Measurements from ENCODE around the gene SOSTDC1.
"Not testable (repeated sequence)": the region's sequence is repeated elsewhere in the genome, so short reads cannot be mapped to it uniquely, and the experiment has no call there.

The SOSTDC1 gene, protein sequence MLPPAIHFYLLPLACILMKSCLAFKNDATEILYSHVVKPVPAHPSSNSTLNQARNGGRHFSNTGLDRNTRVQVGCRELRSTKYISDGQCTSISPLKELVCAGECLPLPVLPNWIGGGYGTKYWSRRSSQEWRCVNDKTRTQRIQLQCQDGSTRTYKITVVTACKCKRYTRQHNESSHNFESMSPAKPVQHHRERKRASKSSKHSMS
- total RNA-seq, result 0 reads per million in 9 experiments

GRCh38 chr7:16465469-16466361 lies at the start of gene SOSTDC1:
Gene SOSTDC1, minus strand, starts transcription at chr7:16465738. Its CDS starts 70 bp downstream, at chr7:16465668.
- H3K27me3 Mint-ChIP-seq, result peaks cover 0 to 20% of the 10 kb centered on the region in 2 donors

GRCh38 chr7:16514729-16515128 lies 49.2 kb upstream of the SOSTDC1 start:
- DNase-seq (no peak), ATAC-seq (replicated peaks) (no peak)
- H3K9me3 Mint-ChIP-seq, result no peaks in the 10 kb centered on the region
- H3K36me3 Mint-ChIP-seq (ENCODE audit: insufficient read depth), result no peaks in the 10 kb centered on the region
- no peak overlapping the region for H3K4me3 Mint-ChIP-seq
- no peaks in the 10 kb centered on the region for H3K4me1 Mint-ChIP-seq (ENCODE audit: low read depth in 2 of 2)
- no peak overlapping the region for H3K27ac Mint-ChIP-seq
- H3K27me3 Mint-ChIP-seq, result peaks cover 5 to 11% of the 10 kb centered on the region in 2 donors

More at GRCh38 chr7:16465469-16466361, at the start of gene SOSTDC1:
- Mint-ChIP-seq H3K27ac (no peak within 1 kb of the TSS), H3K36me3 (ENCODE audit: insufficient read depth) (no peaks in the 10 kb centered on the region), H3K4me3 (no peak within 1 kb of the TSS), H3K9me3 (no peaks in the 10 kb centered on the region), H3K4me1 (ENCODE audit: low read depth in 2 of 2) (no peaks in the 10 kb centered on the region)
- no peak for DNase-seq
- ATAC-seq (replicated peaks), result no peak

GRCh38 chr7:16514271-16514670 lies 48.7 kb upstream of the SOSTDC1 start:
- DNase-seq (no peak), ATAC-seq (replicated peaks) (no peak)
- Mint-ChIP-seq H3K36me3 (ENCODE audit: insufficient read depth) (no peaks in the 10 kb centered on the region), H3K4me1 (ENCODE audit: low read depth in 2 of 2) (no peaks in the 10 kb centered on the region), H3K9me3 (no peaks in the 10 kb centered on the region), H3K4me3 (no peak overlapping the region), H3K27me3 (peaks cover 4 to 9% of the 10 kb centered on the region in 2 donors), H3K27ac (no peak overlapping the region)

GRCh38 chr7:16512097-16512496 lies 46.6 kb upstream of the SOSTDC1 start:
- no peak for ATAC-seq (replicated peaks)
- Mint-ChIP-seq H3K9me3 (no peaks in the 10 kb centered on the region), H3K4me1 (ENCODE audit: low read depth in 2 of 2) (no peaks in the 10 kb centered on the region), H3K27me3 (peaks cover 4 to 9% of the 10 kb centered on the region in 2 donors), H3K4me3 (no peak overlapping the region), H3K27ac (no peak overlapping the region), H3K36me3 (ENCODE audit: insufficient read depth) (no peaks in the 10 kb centered on the region)
- no peak for DNase-seq

- peaks cover 4 to 9% of the 10 kb centered on the region in 2 donors for H3K27me3 Mint-ChIP-seq
- ATAC-seq (replicated peaks), result no peak
- H3K36me3 Mint-ChIP-seq (ENCODE audit: insufficient read depth), result no peaks in the 10 kb centered on the region
These were observed 45.8 kb upstream of the SOSTDC1 start for GRCh38 chr7:16511314-16511713.

DNA sequence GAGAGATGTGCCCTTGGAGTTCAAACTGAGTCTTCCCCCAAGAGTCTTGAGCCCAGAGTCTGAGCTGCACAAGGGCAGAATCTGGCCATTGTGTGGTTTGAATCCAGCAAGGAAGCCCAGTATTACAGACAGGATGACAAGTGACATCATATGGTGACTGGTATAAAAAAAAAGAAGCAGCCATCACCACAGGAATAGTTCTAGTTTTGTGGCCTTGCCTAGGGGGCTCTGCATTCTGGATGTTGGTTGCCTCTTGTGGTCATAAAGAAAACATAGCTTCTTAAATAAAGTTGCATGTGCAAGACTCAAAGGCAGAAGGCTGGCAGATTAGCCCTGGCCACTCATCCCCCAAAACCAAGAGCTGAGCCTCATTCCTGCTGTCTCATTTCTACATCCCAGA lies 44.3 kb upstream of the SOSTDC1 start:
- Mint-ChIP-seq H3K27me3 (peaks cover 4 to 9% of the 10 kb centered on the region in 2 donors), H3K4me1 (ENCODE audit: low read depth in 2 of 2) (no peaks in the 10 kb centered on the region), H3K4me3 (no peak overlapping the region), H3K9me3 (no peaks in the 10 kb centered on the region), H3K36me3 (ENCODE audit: insufficient read depth) (no peaks in the 10 kb centered on the region), H3K27ac (no peak overlapping the region)
- ATAC-seq (replicated peaks) (no peak), DNase-seq (no peak)

More at GRCh38 chr7:16511314-16511713, 45.8 kb upstream of the SOSTDC1 start:
- no peak for DNase-seq
- Mint-ChIP-seq H3K4me3 (no peak overlapping the region), H3K27ac (no peak overlapping the region), H3K9me3 (no peaks in the 10 kb centered on the region), H3K4me1 (ENCODE audit: low read depth in 2 of 2) (no peaks in the 10 kb centered on the region)

GRCh38 chr7:16506422-16506821 lies 40.9 kb upstream of the SOSTDC1 start:
- H3K36me3 Mint-ChIP-seq (ENCODE audit: insufficient read depth); H3K27ac Mint-ChIP-seq; DNase-seq; ATAC-seq (replicated peaks); H3K27me3 Mint-ChIP-seq; H3K9me3 Mint-ChIP-seq; H3K4me3 Mint-ChIP-seq; H3K4me1 Mint-ChIP-seq (ENCODE audit: low read depth in 2 of 2): not testable (repeated sequence)

GRCh38 chr7:16504019-16504418 lies 38.5 kb upstream of the SOSTDC1 start:
- Mint-ChIP-seq H3K4me3 (no peak overlapping the region), H3K27me3 (peaks cover 0 to 15% of the 10 kb centered on the region in 2 donors), H3K9me3 (no peaks in the 10 kb centered on the region), H3K27ac (no peak overlapping the region), H3K4me1 (ENCODE audit: low read depth in 2 of 2) (no peaks in the 10 kb centered on the region), H3K36me3 (ENCODE audit: insufficient read depth) (no peaks in the 10 kb centered on the region)
- DNase-seq (no peak), ATAC-seq (replicated peaks) (no peak)

- Mint-ChIP-seq H3K4me3 (no peak overlapping the region), H3K4me1 (ENCODE audit: low read depth in 2 of 2) (no peaks in the 10 kb centered on the region), H3K36me3 (ENCODE audit: insufficient read depth) (no peaks in the 10 kb centered on the region), H3K27ac (no peak overlapping the region), H3K9me3 (no peaks in the 10 kb centered on the region), H3K27me3 (peaks cover 0 to 15% of the 10 kb centered on the region in 2 donors)
- DNase-seq, result no peak
- no peak for ATAC-seq (replicated peaks)
These were observed 36.8 kb upstream of the SOSTDC1 start for GRCh38 chr7:16502303-16502702.

- ATAC-seq (replicated peaks), result no peak
- no peak overlapping the region for H3K4me3 Mint-ChIP-seq
- no peak overlapping the region for H3K27ac Mint-ChIP-seq
These were observed 32.6 kb upstream of the SOSTDC1 start for GRCh38 chr7:16498122-16498521.

GRCh38 chr7:16494955-16495719 lies 29.6 kb upstream of the SOSTDC1 start:
- H3K27ac Mint-ChIP-seq, result no peak overlapping the region
- ATAC-seq (replicated peaks), result no peak
- H3K27me3 Mint-ChIP-seq, result peaks cover 0 to 5% of the 10 kb centered on the region in 2 donors

More at GRCh38 chr7:16498122-16498521, 32.6 kb upstream of the SOSTDC1 start:
- H3K4me1 Mint-ChIP-seq (ENCODE audit: low read depth in 2 of 2), result no peaks in the 10 kb centered on the region
- DNase-seq, result no peak
- H3K27me3 Mint-ChIP-seq, result peaks cover 0 to 8% of the 10 kb centered on the region in 2 donors
- no peaks in the 10 kb centered on the region for H3K36me3 Mint-ChIP-seq (ENCODE audit: insufficient read depth)
- H3K9me3 Mint-ChIP-seq, result no peaks in the 10 kb centered on the region

GRCh38 chr7:16494551-16494950 lies 29.0 kb upstream of the SOSTDC1 start:
- no peaks in the 10 kb centered on the region for H3K4me1 Mint-ChIP-seq (ENCODE audit: low read depth in 2 of 2)
- no peak overlapping the region for H3K4me3 Mint-ChIP-seq
- no peaks in the 10 kb centered on the region for H3K9me3 Mint-ChIP-seq
- peaks cover 0 to 9% of the 10 kb centered on the region in 2 donors for H3K27me3 Mint-ChIP-seq
- H3K27ac Mint-ChIP-seq, result no peak overlapping the region
- no peaks in the 10 kb centered on the region for H3K36me3 Mint-ChIP-seq (ENCODE audit: insufficient read depth)
- DNase-seq (no peak), ATAC-seq (replicated peaks) (no peak)

More at GRCh38 chr7:16494955-16495719, 29.6 kb upstream of the SOSTDC1 start:
- H3K4me1 Mint-ChIP-seq (ENCODE audit: low read depth in 2 of 2), result no peaks in the 10 kb centered on the region
- H3K36me3 Mint-ChIP-seq (ENCODE audit: insufficient read depth), result no peaks in the 10 kb centered on the region
- H3K9me3 Mint-ChIP-seq, result no peaks in the 10 kb centered on the region
- no peak for DNase-seq
- H3K4me3 Mint-ChIP-seq, result no peak overlapping the region

DNA sequence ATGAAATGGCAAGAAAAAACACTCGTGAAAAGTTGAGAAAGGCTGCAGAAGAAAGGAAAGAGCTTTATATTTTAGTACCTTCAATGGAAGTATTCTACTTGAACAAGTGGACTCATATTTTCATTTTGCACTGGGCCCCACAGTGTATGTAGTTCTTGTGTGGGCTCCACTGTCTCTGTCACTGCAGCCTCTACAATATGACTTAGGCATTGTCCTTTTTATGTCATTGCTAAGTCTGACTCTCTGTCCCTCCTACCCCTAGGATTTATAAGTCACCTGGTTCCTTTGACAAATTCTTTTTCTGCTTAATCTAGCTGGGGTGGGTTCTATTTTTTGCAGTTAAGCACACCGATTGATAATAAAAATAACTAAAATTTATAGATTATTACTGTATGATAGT lies 27.7 kb upstream of the SOSTDC1 start:
- DNase-seq, result no peak
- Mint-ChIP-seq H3K4me3 (no peak overlapping the region), H3K36me3 (ENCODE audit: insufficient read depth) (no peaks in the 10 kb centered on the region), H3K27me3 (peaks cover 0 to 9% of the 10 kb centered on the region in 2 donors), H3K4me1 (ENCODE audit: low read depth in 2 of 2) (no peaks in the 10 kb centered on the region), H3K27ac (no peak overlapping the region), H3K9me3 (no peaks in the 10 kb centered on the region)
- ATAC-seq (replicated peaks), result no peak

Data from effector memory CD8-positive, alpha-beta T cell (primary cell).